ENCODE measurements around the gene SLAMF7.

GRCh38 chr1:160797861-160798273 is 58.8 kb downstream of the SLAMF7 start:
- TF ChIP-seq POLR2A (IDR thresholded peaks at IDR 0.05) (no peak), CTCF (IDR thresholded peaks at IDR 0.05) (no peak)
